ENCODE results near the gene OR8K1. TPM values are rescaled to one million over a fixed set of nuclear protein-coding genes. Genes with fewer than 3 reads are reported as not detected.

The OR8K1 gene
- total RNA-seq, result not detected

GRCh38 chr11:56345739-56346138, at the start of gene OR8K1:
Gene OR8K1, plus strand, starts transcription at chr11:56346039. Its CDS starts 0 bp downstream, at chr11:56346039.
- Mint-ChIP-seq H3K4me1 (ENCODE audit: low read depth) (no peaks in the 10 kb centered on the region), H3K36me3 (ENCODE audit: low read depth) (no peaks in the 10 kb centered on the region), H3K9me3 (ENCODE audit: insufficient read depth) (peaks cover 40% of the 10 kb centered on the region), H3K27ac (no peak within 1 kb of the TSS), H3K27me3 (ENCODE audit: low read depth) (no peaks in the 10 kb centered on the region), H3K4me3 (no peak within 1 kb of the TSS)
- POLR2A ChIA-PET, result no interaction called here
- CTCF ChIA-PET, result no interaction called here
- no peak for ATAC-seq
- no peak for DNase-seq

- no peak overlapping the region for H3K27ac Mint-ChIP-seq
- H3K27me3 Mint-ChIP-seq (ENCODE audit: low read depth), result no peaks in the 10 kb centered on the region
- no peak for ATAC-seq
- ChIA-PET POLR2A (no interaction called here), CTCF (no interaction called here)
- H3K4me3 Mint-ChIP-seq, result no peak overlapping the region
- no peak for DNase-seq
- no peaks in the 10 kb centered on the region for H3K36me3 Mint-ChIP-seq (ENCODE audit: low read depth)
- H3K4me1 Mint-ChIP-seq (ENCODE audit: low read depth), result no peaks in the 10 kb centered on the region
- peaks cover 18% of the 10 kb centered on the region for H3K9me3 Mint-ChIP-seq (ENCODE audit: insufficient read depth)
Measured at GRCh38 chr11:56296898-56297297, 48.9 kb upstream of the OR8K1 start.

GRCh38 chr11:56307836-56308235, 38.0 kb upstream of the OR8K1 start:
- H3K9me3 Mint-ChIP-seq (ENCODE audit: insufficient read depth), result peaks cover 47% of the 10 kb centered on the region
- ChIA-PET POLR2A (no interaction called here), CTCF (no interaction called here)
- ATAC-seq (no peak), DNase-seq (no peak)
- H3K27ac Mint-ChIP-seq, result no peak overlapping the region
- H3K36me3 Mint-ChIP-seq (ENCODE audit: low read depth), result no peaks in the 10 kb centered on the region
- no peaks in the 10 kb centered on the region for H3K4me1 Mint-ChIP-seq (ENCODE audit: low read depth)
- H3K4me3 Mint-ChIP-seq, result no peak overlapping the region
- no peaks in the 10 kb centered on the region for H3K27me3 Mint-ChIP-seq (ENCODE audit: low read depth)

- Mint-ChIP-seq H3K27ac (no peak within 1 kb of the TSS), H3K27me3 (ENCODE audit: low read depth) (no peaks in the 10 kb centered on the region), H3K36me3 (ENCODE audit: low read depth) (no peaks in the 10 kb centered on the region), H3K4me3 (no peak within 1 kb of the TSS), H3K4me1 (ENCODE audit: low read depth) (no peaks in the 10 kb centered on the region), H3K9me3 (ENCODE audit: insufficient read depth) (peaks cover 23% of the 10 kb centered on the region)
- ATAC-seq (no peak), DNase-seq (no peak)
- ChIA-PET CTCF (no interaction called here), POLR2A (no interaction called here)
Measured at GRCh38 chr11:56314844-56315243, 31.0 kb upstream of the OR8K1 start, which contains the start of gene OR8K3. Gene OR8K3, plus strand, starts transcription at chr11:56315144. Its CDS starts 3,163 bp downstream, at chr11:56318307.

- H3K27me3 Mint-ChIP-seq (ENCODE audit: low read depth), result no peaks in the 10 kb centered on the region
- no peak overlapping the region for H3K4me3 Mint-ChIP-seq
- CTCF ChIA-PET, result no interaction called here
- no peaks in the 10 kb centered on the region for H3K36me3 Mint-ChIP-seq (ENCODE audit: low read depth)
- DNase-seq (no peak), ATAC-seq (no peak)
- no peaks in the 10 kb centered on the region for H3K4me1 Mint-ChIP-seq (ENCODE audit: low read depth)
- no peak overlapping the region for H3K27ac Mint-ChIP-seq
- POLR2A ChIA-PET, result no interaction called here
- H3K9me3 Mint-ChIP-seq (ENCODE audit: insufficient read depth), result peaks cover 13% of the 10 kb centered on the region
Measured at GRCh38 chr11:56331861-56332491, 13.9 kb upstream of the OR8K1 start.

- H3K9me3 Mint-ChIP-seq (ENCODE audit: insufficient read depth), result peaks cover 17% of the 10 kb centered on the region
- H3K36me3 Mint-ChIP-seq (ENCODE audit: low read depth), result no peaks in the 10 kb centered on the region
- no peak for ATAC-seq
- no peaks in the 10 kb centered on the region for H3K27me3 Mint-ChIP-seq (ENCODE audit: low read depth)
- H3K4me3 Mint-ChIP-seq, result no peak overlapping the region
- ChIA-PET POLR2A (no interaction called here), CTCF (no interaction called here)
- H3K4me1 Mint-ChIP-seq (ENCODE audit: low read depth), result no peaks in the 10 kb centered on the region
- no peak overlapping the region for H3K27ac Mint-ChIP-seq
- no peak for DNase-seq
Measured at GRCh38 chr11:56333156-56333555, 12.7 kb upstream of the OR8K1 start.

- no peak for DNase-seq
- POLR2A ChIA-PET, result no interaction called here
- H3K27me3 Mint-ChIP-seq (ENCODE audit: low read depth), result no peaks in the 10 kb centered on the region
- no peaks in the 10 kb centered on the region for H3K4me1 Mint-ChIP-seq (ENCODE audit: low read depth)
- no peak overlapping the region for H3K4me3 Mint-ChIP-seq
- H3K27ac Mint-ChIP-seq, result no peak overlapping the region
- CTCF ChIA-PET, result no interaction called here
- H3K9me3 Mint-ChIP-seq (ENCODE audit: insufficient read depth), result peaks cover 45% of the 10 kb centered on the region
- H3K36me3 Mint-ChIP-seq (ENCODE audit: low read depth), result no peaks in the 10 kb centered on the region
- no peak for ATAC-seq
Measured at GRCh38 chr11:56340289-56340688, 5.5 kb upstream of the OR8K1 start.

- Mint-ChIP-seq H3K4me3 (no peak within 1 kb of the TSS), H3K27ac (no peak within 1 kb of the TSS), H3K9me3 (ENCODE audit: insufficient read depth) (peaks cover 7% of the 10 kb centered on the region), H3K4me1 (ENCODE audit: low read depth) (no peaks in the 10 kb centered on the region), H3K36me3 (ENCODE audit: low read depth) (no peaks in the 10 kb centered on the region), H3K27me3 (ENCODE audit: low read depth) (no peaks in the 10 kb centered on the region)
- DNase-seq (no peak), ATAC-seq (no peak)
- POLR2A ChIA-PET, result no interaction called here
- CTCF ChIA-PET, result no interaction called here
Measured at GRCh38 chr11:56353991-56354390, 8.2 kb downstream of the OR8K1 start, which contains the start of gene OR8J1. Gene OR8J1, plus strand, starts transcription at chr11:56354291. Its CDS starts 5,956 bp downstream, at chr11:56360247.

- POLR2A ChIA-PET, result no interaction called here
- DNase-seq (no peak), ATAC-seq (no peak)
- peaks cover 5% of the 10 kb centered on the region for H3K9me3 Mint-ChIP-seq (ENCODE audit: insufficient read depth)
- CTCF ChIA-PET, result no interaction called here
- no peak within 1 kb of the TSS for H3K27ac Mint-ChIP-seq
- no peaks in the 10 kb centered on the region for H3K27me3 Mint-ChIP-seq (ENCODE audit: low read depth)
- H3K36me3 Mint-ChIP-seq (ENCODE audit: low read depth), result no peaks in the 10 kb centered on the region
- H3K4me3 Mint-ChIP-seq, result no peak within 1 kb of the TSS
- H3K4me1 Mint-ChIP-seq (ENCODE audit: low read depth), result no peaks in the 10 kb centered on the region
Measured at GRCh38 chr11:56375324-56375723, 29.5 kb downstream of the OR8K1 start, which contains the start of gene OR8U1. Gene OR8U1, plus strand, starts transcription at chr11:56375624. Its CDS starts 0 bp downstream, at chr11:56375624.

- Mint-ChIP-seq H3K36me3 (ENCODE audit: low read depth) (no peaks in the 10 kb centered on the region), H3K27me3 (ENCODE audit: low read depth) (no peaks in the 10 kb centered on the region), H3K9me3 (ENCODE audit: insufficient read depth) (no peaks in the 10 kb centered on the region), H3K4me1 (ENCODE audit: low read depth) (no peaks in the 10 kb centered on the region), H3K27ac (no peak overlapping the region), H3K4me3 (no peak overlapping the region)
- CTCF ChIA-PET, result no interaction called here
- no peak for DNase-seq
- POLR2A ChIA-PET, result no interaction called here
- ATAC-seq, result no peak
Measured at GRCh38 chr11:56380120-56380519, 34.3 kb downstream of the OR8K1 start.

GRCh38 chr11:56394381-56394780, 48.5 kb downstream of the OR8K1 start:
- Mint-ChIP-seq H3K36me3 (ENCODE audit: low read depth) (no peaks in the 10 kb centered on the region), H3K27ac (no peak overlapping the region), H3K4me3 (no peak overlapping the region), H3K9me3 (ENCODE audit: insufficient read depth) (peaks cover 14% of the 10 kb centered on the region), H3K27me3 (ENCODE audit: low read depth) (no peaks in the 10 kb centered on the region), H3K4me1 (ENCODE audit: low read depth) (no peaks in the 10 kb centered on the region)
- ChIA-PET CTCF (no interaction called here), POLR2A (no interaction called here)
- no peak for ATAC-seq
- no peak for DNase-seq

GRCh38 chr11:56396047-56396446, 50.2 kb downstream of the OR8K1 start:
- no peak overlapping the region for H3K4me3 Mint-ChIP-seq
- no peaks in the 10 kb centered on the region for H3K36me3 Mint-ChIP-seq (ENCODE audit: low read depth)
- no peak overlapping the region for H3K27ac Mint-ChIP-seq
- DNase-seq, result no peak
- ChIA-PET CTCF (no interaction called here), POLR2A (no interaction called here)
- peaks cover 18% of the 10 kb centered on the region for H3K9me3 Mint-ChIP-seq (ENCODE audit: insufficient read depth)
- no peak for ATAC-seq
- H3K27me3 Mint-ChIP-seq (ENCODE audit: low read depth), result no peaks in the 10 kb centered on the region
- H3K4me1 Mint-ChIP-seq (ENCODE audit: low read depth), result no peaks in the 10 kb centered on the region

All from activated CD8-positive, alpha-beta T cell treated with anti-CD3 and anti-CD28 coated beads, Interleukin-2, amount 10 ng/mL, durations not matched to agents 7 days and 5 days (primary cell).